Measurements from ENCODE around the gene SORBS1.

SORBS1 gene

DNA sequence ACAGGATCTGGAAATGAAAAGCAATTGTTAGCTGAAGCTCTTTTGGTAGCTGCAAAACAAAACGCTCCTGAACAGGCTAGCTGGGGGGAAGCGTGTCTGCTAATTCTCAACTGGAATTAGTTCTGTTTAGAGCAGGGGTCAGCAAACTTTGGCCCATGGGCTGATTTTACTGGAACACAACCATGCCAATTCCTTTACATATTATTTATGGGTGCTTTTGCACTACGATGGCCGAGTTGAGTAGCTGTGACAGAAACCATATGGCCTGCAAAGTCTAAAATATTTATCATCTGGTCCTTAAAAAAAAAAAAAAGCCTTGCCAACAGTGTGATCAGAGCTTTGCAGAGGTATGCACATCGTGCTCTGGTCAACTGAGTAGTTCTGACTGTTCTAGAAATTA is 162.0 kb downstream of the SORBS1 start:
- in situ Hi-C loops (cut with HindIII; ENCODE audit: low sequenced_read_pairs) = no loop called here

DNA sequence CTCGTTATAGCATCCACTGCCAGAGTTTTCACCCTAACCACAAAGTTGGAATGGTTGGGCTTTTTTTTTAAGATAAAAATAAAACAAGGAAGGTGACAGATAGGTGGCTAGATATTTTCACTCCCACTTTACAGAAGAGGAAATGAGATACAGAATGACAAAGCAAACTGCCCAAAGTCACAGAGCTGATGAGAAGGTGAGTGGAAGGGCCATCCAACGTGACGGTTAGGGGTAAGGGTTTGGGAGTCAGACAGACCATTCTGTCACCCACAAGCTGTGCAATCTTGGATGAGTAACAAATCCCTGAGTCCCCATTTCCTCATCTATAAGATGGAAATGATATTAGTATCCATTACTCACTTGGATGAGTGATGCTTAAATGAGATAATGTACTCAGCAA is 163.4 kb downstream of the SORBS1 start:
- in situ Hi-C loops (cut with HindIII; ENCODE audit: low sequenced_read_pairs) = no loop called here

DNA sequence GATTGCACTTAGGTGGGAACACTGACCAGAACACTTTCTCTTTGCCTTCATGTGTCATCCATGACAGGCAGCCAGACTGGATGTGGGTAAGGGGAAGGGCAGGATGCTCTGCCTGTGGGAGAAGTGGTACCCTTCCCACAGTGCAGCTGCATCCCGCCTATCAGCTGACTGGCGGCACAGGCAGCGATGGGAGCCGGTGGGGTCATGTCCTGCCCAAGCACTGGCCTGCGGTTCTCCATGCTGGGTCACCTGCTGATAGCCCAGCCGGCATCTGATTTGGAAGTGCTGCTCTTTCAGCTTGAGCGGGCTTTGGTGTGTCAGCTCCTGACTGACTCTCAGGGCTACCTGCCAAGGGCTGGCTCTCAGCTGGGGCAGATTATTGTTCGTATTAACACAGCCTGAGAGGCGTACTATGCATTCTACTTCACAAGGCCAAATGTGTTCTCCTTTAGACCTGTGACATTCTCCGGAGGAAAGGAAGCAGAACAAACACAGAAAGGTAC is 165.2 kb downstream of the SORBS1 start:
- in situ Hi-C loops (cut with HindIII; ENCODE audit: low sequenced_read_pairs) = no loop called here

DNA sequence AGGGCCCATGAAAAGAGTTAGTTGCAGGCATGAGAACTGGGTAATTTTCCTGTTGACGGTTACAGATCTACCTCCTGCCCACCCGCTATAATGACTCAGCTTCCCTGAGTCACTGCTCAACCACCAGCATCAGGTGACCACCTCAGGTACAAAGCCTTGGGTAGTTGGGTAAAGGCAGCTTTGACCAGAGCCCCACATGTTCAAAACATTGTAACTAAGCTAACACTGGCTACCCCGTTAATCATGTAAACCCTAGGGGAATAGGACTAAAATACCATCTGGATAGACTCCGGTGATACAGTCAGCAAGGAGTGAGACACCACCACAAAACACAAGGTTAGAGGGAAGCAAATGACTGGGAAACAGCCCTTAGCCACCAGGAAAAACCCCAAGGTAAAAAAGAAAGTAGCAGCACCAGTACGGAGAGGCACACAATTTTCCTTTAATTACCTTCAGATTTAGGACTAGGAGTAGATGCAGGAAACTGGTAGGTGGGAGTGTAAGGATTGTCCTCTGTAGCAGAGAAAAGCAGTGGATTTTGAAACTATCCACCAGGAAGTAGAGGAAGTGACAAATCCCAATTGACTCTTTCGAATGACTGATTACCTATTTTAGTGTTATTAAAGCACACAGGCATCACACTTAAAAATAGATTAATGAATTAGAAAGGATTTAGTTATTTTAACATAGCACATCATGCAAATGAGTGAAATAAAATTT is 166.8 kb downstream of the SORBS1 start:
- in situ Hi-C loops (cut with HindIII; ENCODE audit: low sequenced_read_pairs) = no loop called here

DNA sequence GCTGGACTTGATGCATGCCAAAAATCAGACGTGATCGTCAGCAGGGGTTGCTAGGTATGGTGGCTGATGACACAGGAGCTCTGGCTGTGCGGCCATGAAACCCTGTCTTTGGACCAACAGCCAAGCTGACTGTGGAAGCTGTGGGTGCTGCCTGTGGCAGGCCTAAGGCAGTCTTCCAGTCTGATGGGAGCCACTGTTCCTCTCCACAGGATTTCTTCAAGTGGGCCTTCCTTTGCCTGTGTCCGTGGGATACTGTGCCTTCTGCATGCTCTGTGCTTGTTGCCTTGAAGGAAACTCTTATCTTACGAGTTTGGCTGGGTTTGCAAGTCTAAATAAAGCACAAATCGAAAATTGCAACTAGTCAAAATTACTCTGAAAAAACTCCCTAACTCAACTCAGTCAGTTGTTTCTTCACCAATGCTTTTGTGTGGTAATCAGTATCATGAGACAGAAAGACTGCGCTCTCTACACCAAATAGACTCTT is 168.4 kb downstream of the SORBS1 start:
- in situ Hi-C loops (cut with HindIII; ENCODE audit: low sequenced_read_pairs) = no loop called here

DNA sequence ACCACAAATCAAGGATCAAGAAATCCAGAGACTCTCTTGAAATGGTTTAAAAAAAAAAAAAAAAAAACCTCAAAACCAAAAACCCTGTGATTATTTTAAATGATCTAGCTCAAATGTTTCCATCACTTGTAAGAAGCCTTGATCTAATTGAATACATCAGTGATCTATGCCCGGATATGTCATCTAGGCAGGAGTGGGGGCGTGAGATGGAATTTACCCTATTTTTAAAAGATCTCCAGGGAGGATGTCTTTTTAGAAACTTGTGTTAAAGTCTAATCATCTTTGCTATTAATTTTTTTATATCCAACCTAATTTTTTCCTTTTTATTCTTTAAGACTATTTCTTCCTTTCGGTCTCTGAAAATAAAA is 169.0 kb downstream of the SORBS1 start:
- in situ Hi-C loops (cut with HindIII; ENCODE audit: low sequenced_read_pairs) = no loop called here

DNA sequence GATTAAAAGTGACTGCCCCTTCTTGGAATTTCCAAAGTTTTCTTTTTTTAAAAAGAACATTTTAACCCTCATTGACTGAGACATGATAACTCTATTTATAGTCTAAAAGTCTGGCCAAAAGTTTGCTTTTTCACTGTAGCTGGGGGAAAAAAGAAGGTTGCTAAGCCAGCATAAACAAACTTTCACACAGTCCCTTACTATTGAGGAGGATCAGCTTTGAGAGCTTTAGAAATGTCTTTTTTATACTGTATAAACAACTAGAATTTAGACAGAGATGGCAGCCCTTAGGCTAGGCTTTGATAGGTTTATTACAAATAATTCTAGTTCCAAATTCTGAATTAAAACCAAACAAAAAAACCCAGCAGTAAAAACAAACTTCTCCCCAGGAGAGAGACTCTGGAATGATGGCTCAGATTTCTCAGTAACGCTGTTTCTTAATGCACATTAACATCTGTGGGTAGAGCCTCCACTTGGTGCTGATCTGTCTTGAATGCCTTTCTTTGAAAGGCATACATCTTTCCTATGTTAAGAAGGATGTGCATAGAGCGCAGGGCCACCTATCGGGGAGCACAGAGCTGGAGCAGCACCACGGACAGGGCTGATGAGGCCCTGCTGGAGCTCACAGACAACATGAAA is 169.5 kb downstream of the SORBS1 start:
- in situ Hi-C loops (cut with HindIII; ENCODE audit: low sequenced_read_pairs) = no loop called here

DNA sequence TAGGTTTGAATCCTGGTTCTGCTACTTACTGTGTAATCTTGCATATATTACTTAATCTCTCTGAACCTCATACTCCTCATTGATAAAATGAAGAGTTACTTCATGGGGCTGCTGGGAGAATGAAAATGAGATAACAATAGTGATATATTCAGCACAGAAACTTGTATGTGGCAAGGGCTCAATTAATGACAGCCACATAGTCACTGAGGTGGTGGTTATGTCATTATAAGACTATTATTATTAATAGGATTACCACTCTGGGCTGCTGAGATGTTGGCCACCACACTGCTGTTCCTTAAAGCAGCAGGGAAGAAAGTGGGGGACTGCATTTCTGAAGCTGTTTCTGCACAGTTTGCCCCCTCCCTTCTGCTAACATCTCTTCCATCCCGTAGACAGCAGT is 170.0 kb downstream of the SORBS1 start:
- in situ Hi-C loops (cut with HindIII; ENCODE audit: low sequenced_read_pairs) = no loop called here

DNA sequence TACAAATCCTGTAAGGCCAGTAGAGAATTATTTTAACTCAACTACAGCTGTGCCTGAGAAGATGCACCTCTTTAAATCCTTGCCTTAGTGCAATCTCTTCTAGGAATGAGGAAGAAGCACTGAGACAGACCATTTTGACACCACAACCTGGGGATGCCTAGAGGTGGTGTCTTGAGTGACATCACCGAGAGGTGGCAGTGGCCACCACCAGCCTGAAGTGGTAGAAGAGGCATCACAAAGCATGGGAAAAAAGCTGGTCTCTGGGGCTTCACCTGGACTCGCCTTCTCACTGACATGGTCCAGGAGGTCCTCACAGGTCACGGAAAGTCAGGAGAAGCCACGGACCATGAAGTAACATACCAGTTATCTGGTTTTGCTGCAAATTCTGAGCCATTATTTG is 171.2 kb downstream of the SORBS1 start:
- in situ Hi-C loops (cut with HindIII; ENCODE audit: low sequenced_read_pairs) = no loop called here

DNA sequence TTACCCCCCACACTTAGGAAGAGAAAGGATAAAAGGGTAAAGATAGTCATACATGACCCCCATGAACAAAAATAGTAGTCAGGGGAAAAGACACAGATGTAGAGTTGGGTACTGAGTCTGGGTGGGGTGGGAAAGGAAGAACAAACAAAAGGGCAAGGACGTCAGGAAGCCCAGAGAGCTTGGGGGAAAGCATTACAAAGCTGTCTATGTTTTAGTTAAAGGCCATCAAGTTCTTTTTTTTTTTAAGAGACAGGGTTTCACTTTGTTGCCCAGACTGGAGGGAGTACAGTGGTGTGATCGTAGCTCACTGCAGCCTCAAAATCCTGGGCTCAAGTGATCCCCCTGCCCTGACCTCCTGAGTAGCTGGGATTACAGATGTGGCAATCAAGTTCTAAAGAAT is 172.0 kb downstream of the SORBS1 start:
- in situ Hi-C loops (cut with HindIII; ENCODE audit: low sequenced_read_pairs) = no loop called here

DNA sequence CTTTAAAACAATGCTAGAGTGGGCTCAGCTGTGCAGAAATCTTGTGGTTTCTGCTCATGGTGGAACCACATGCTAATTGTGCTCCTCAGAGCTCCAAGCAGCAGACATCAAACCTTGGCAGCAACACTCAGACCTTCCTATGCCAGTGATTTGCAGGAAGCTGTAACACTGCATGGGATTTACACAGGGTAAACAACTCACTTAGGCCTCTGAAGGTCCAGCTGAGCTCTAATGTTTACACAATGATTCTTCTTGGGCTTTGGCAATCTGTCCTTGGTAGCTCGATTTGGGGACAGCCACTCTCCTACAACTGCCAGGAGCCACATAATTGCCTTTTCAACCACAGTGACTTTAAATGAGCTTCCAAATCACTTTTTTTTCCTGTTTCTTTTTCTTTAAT is 172.6 kb downstream of the SORBS1 start:
- in situ Hi-C loops (cut with HindIII; ENCODE audit: low sequenced_read_pairs) = no loop called here

DNA sequence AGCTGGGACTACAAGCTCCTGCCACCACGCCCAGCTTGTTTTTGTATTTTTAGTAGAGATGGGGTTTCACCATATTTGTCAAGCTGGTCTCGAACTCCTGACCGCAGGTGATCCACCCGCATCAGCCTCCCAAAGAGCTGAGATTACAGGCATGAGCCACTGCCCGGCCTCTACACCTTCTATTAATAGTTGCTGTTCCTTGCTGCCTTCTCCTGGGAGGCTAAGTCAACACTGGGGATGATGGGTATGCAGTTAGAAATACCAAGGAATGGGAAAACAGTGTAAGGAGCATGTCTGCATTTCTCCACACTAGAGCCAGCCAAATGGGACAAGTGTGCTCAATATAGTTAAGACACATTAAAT is 173.1 kb downstream of the SORBS1 start:
- in situ Hi-C loops (cut with HindIII; ENCODE audit: low sequenced_read_pairs) = no loop called here

DNA sequence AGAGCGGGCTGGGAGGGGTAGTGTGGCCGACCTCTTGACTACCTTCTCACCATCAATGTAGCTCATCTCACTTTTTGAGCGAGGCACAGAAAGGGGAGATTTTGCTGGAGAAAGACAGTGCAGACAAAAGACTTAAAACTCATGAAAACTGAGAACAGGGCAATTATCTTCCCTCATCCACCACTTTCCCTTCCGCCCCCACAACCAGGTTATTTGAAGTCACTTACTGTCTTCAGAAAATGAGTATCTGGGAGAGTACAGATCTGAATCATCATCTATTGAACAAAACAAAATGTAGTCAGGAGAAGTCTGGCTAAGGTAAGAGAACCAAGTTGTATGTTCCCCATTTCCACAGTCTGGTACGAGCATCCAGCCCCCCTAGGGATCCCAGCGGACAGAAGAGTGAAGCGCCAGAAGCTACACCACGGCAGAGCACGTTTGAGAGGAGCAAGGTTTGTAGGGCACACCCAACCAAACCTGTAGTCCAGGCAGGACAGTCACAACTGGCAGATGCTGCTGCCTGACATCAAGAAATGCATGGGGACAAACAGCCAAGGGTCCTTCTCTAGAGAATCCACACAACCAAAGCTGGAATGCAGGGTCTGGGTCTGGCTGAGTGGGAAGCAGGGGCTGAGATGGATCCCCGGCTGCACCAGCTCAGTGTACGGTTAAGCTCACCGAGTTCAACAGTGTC is 177.0 kb downstream of the SORBS1 start:
- in situ Hi-C loops (cut with HindIII; ENCODE audit: low sequenced_read_pairs) = no loop called here

DNA sequence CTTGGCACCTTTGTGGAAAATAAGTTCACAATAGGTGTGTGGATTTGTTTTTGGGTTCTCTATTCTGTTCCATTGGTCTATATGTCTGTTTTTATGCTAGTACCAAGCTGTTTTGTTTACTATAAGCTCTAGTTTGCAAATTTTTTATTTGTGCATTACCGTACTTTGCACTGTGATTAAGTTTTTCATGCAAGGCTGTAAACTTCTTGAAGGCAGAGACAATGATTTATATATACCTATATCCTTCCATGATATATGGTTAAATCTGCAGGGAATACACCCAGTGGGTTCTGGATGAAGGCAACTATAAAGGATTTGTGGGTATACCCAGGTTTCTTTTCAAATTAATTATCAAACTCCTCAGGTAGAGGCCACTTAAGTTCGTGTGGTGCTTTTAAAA is 178.6 kb downstream of the SORBS1 start:
- in situ Hi-C loops (cut with HindIII; ENCODE audit: low sequenced_read_pairs) = no loop called here

DNA sequence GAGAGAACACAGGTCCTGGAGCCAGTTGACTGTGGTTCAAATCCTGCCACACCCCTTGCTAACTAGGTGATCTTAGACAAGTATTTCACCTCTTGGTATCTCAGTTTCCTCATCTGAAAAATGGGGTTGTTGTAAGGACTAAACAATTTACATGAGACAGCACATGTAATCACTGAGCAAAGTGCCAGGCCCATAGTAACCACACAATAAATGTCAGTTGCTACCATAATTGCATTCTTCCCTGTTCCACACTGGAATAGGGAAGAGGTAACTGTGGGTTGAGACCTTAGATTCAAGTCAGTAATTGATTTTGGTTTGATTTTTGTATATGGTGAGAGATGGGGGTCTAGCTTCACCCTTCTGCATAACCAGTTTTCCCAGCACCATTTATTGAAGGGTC is 179.0 kb downstream of the SORBS1 start:
- in situ Hi-C loops (cut with HindIII; ENCODE audit: low sequenced_read_pairs) = no loop called here

DNA sequence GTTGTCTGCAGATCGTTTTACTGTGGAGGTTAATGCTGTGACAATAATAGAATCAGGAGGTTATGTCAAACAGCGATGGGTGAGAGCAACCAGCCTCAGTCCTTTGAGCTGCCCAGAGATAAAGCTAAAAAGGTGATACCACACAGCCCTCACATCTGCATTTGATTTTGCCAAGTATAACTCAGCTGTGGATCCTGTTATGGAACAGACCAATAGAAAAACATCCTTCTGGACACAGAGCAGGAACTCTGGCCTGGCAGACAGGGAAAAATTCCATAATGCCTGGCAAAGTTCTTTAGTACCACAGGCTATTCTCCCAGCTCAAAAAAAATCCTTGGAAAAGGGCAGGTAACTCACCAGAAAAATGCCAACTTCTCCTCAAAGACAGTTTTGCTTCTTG is 183.2 kb downstream of the SORBS1 start:
- in situ Hi-C loops (cut with HindIII; ENCODE audit: low sequenced_read_pairs) = no loop called here

DNA sequence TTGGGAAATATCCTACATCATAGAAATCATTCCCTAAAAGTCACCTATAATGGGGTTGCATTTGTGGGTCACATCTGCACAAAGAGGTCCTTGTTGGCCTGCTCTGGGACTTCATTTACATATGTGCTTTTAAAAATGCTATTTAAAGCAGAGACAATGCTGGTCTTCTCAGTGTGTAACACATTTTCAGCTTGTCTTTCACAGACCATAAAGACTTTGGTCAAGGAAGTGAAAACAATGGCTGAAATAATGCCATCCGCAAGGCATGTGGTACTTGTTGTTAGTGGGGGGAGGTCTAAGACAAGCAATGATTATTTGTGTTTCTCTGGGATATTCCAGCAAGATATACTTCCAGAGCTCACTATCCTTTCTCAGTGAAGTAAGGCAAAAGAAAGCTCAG is 185.8 kb downstream of the SORBS1 start:
- in situ Hi-C loops (cut with HindIII; ENCODE audit: low sequenced_read_pairs) = no loop called here

DNA sequence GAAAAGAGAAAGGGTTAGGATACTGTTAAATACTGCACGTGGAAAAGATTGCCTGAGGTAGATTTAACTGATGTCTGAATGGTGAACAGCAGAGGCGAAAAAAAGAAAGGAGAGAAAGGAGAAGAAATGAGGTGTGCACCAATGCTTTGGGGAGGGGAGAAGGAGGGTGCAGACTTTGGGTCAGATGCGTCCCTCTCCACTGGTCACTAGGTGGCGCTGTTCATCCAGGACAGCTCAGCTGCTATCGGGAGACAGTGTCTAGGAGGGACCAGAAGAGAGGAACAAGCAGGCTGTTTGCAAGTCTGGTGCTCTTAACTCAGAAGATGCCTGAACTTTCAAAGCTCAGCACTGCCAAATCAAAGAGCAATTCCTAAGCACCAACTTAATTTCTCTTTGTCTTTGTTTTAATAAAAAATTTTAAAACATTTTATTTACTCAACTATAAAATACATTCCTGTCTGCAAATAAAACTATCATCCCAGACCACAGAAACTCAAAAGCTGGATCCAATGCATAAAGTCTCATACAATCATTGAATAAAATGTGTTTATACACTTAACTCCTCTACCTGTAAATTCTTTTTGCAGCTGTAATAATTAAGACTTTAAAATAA is 186.5 kb downstream of the SORBS1 start:
- in situ Hi-C loops (cut with HindIII; ENCODE audit: low sequenced_read_pairs) = no loop called here

DNA sequence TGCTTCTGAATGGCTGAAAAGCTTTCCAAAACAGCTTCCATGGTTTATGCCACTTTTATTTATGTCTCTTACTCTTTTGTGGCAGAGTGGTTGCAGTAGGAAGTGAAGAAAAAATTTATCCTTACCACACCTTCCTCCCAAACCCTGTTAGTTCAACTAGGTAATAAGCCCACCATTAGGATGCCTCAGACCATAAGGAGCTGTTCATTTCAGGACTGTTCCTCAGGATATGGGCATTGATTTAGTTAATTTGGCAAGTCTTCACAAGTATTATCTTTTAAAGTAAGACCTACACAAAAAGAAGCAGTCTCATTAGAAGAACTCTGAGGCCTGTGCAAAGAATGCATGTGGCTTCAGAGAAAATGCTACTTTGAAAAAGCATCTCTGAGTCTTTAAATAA is 187.5 kb downstream of the SORBS1 start:
- in situ Hi-C loops (cut with HindIII; ENCODE audit: low sequenced_read_pairs) = no loop called here

DNA sequence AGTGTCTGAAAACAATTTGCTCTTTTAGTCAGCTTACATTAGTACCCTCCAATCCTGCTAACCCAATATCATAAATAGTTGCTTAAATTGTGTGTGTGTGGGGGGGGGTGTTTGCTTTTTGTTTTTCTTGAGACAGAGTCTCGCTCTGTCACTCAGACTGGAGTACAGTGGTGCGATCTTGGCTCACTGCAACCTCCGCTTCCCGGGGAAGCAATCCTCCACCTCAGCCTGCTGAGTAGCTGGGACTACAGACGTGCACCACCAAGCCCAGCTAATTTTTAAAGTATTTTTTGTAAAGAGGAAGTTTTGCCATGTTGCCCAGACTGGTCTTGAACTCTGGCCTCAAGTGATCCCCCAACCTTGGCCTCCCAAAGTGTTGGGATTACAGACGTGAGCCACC is 196.8 kb downstream of the SORBS1 start:
- in situ Hi-C loops (cut with HindIII; ENCODE audit: low sequenced_read_pairs) = loop anchor here (5.0 kb wide), 2 partner anchors 42 to 232 kb away; no protein-coding TSS in a partner anchor

DNA sequence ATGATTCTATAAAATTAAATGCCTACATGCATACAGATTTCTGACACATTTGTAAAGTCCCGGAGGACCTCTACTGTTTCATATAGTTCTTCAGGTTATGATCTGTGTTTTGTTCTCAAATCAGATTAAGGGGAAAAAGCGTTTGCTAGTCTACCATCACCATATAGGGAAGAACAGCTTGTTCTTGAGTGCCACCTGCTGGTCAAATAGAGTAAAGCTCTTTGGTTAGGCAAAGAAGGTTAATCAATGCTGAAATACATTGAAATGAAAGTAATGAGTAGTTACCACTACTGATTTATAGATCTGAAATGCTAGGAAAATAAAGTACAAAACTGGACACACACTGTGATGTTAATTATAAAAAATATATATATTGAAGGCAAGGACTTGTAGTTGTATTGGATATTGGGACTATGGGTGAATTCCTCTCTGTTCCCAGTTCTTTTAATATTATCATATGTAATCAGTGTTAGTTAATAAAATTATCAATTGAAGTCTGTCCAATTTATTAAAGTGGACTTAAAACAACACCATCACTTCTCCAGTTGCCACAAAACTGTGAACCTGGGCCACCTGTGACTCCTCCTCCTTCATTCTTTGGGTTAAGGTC is 197.8 kb downstream of the SORBS1 start:
- in situ Hi-C loops (cut with HindIII; ENCODE audit: low sequenced_read_pairs) = loop anchor here (5.0 kb wide), 2 partner anchors 41 to 231 kb away; no protein-coding TSS in a partner anchor
